Panc1 (cell line): ENCODE data around the gene ATP6V0B. TPM values are rescaled to one million over a fixed set of nuclear protein-coding genes. Genes with fewer than 3 reads are reported as not detected.
A peak's percentile ranks its signal among the peaks of the same experiment; 100 is the strongest.

Source experiments
- ATAC-seq: fragments of 200-7000 bp; cut with Tn5 transposase; 2 replicates; pipeline ENCODE4 v1.9.1; 2020; ENCODE audit warnings: mild to moderate bottlenecking, moderate library complexity
- BruUV-seq: library from RNA; stranded (reverse); fragments of 400-500 nt; replicated peaks from 2 replicates; lab custom pipeline; 2021; lab: Mats Ljungman, UMichigan
- CTCF ChIA-PET: fragments of 300-600 bp; sonication (Branson Sonifier 250); formaldehyde crosslinking; loops from one replicate; lab custom pipeline; 2022; ENCODE audit warnings: antibody characterized with exemption; lab: Charles Lee
- POLR2A ChIA-PET: fragments of 300-600 bp; sonication (Branson Sonifier 250); formaldehyde crosslinking; loops from one replicate; lab custom pipeline; 2022; ENCODE audit warnings: antibody characterized with exemption; lab: Charles Lee
- DNase-seq: peaks from one replicate; pipeline ENCODE4 v3.0.0-alpha.2; 2010; ENCODE audit warnings: low read depth, low spot score
- H3K27ac ChIP-seq: 2 replicates; pipeline ENCODE4 v1.5.1; 2011; ENCODE audit warnings: mild to moderate bottlenecking, low read length, inconsistent platforms
- H3K27me3 ChIP-seq: fragments of 200-500 bp; sonication (Bioruptor generic); 2 replicates; pipeline ENCODE4 v1.6.0; 2014; ENCODE audit warnings: low read length, inconsistent platforms; ENCODE audit not compliant: control insufficient read depth, insufficient read depth
- H3K36me3 ChIP-seq: fragments of 200-500 bp; sonication (Bioruptor generic); 2 replicates; pipeline ENCODE4 v1.5.1; 2014; ENCODE audit warnings: inconsistent platforms, mild to moderate bottlenecking, low read length, moderate library complexity; ENCODE audit not compliant: control insufficient read depth, insufficient read depth
- H3K4me1 ChIP-seq: 2 replicates; pipeline ENCODE4 v1.5.1; 2011; ENCODE audit warnings: inconsistent platforms, mild to moderate bottlenecking, low read length, moderate library complexity; ENCODE audit not compliant: control insufficient read depth, insufficient read depth
- H3K4me3 ChIP-seq, 2 experiments: 2 replicates each; pipeline ENCODE4 v1.5.1; 2011 to 2012; ENCODE audit warnings: low read depth in 2 of 2, low read length in 2 of 2, mild to moderate bottlenecking in 2 of 2, inconsistent platforms in 1 of 2, moderate library complexity in 1 of 2
- H3K9me3 ChIP-seq: fragments of 200-500 bp; sonication (Bioruptor generic); 2 replicates; pipeline ENCODE4 v1.5.1; 2014; ENCODE audit warnings: low read depth, mild to moderate bottlenecking, inconsistent platforms, low read length, moderate library complexity; ENCODE audit not compliant: control insufficient read depth, insufficient read depth
- CTCF ChIP-seq: fragments of 450-650 bp; IDR thresholded peaks from 2 replicates; pipeline ENCODE4 v1.5.1; 2017; ENCODE audit warnings: mild to moderate bottlenecking
- POLR2AphosphoS5 ChIP-seq: IDR thresholded peaks from 2 replicates; pipeline ENCODE4 v1.6.1; 2012; ENCODE audit warnings: mild to moderate bottlenecking, low read depth, low read length, moderate library complexity
- REST ChIP-seq, 2 experiments: IDR thresholded peaks; 2 replicates each; pipeline ENCODE4 v1.6.1; 2011 to 2012; ENCODE audit warnings: low read depth in 2 of 2, control low read depth in 1 of 2, low read length in 1 of 2, mild to moderate bottlenecking in 1 of 2, moderate library complexity in 1 of 2; ENCODE audit not compliant: insufficient read depth in 1 of 2
- SIN3A ChIP-seq: IDR thresholded peaks from 2 replicates; pipeline ENCODE4 v1.6.1; 2012; ENCODE audit warnings: low read depth, mild to moderate bottlenecking, low read length, moderate library complexity, borderline replicate concordance; ENCODE audit not compliant: insufficient read depth
- TCF7L2 ChIP-seq: IDR thresholded peaks from 2 replicates; pipeline ENCODE4 v1.6.1; 2011; ENCODE audit warnings: mild to moderate bottlenecking, low read depth, low read length, inconsistent platforms
- in situ Hi-C: cut with HindIII; loops from 2 replicates; pipeline ENCODE4 v1.10.0; 2016; ENCODE audit warnings: low sequenced_read_pairs, low pct_unique_long_range_greater_than_20kb
- intact Hi-C: fragments of 100-400 bp; cut with micrococcal nuclease; formaldehyde crosslinking; loops from one replicate; pipeline ENCODE4 v1.10.0; 2022; ENCODE audit not compliant: unreplicated experiment
- total RNA-seq: library from RNA; stranded (reverse); gene quantifications from one replicate; pipeline ENCODE4 v1.2.1, GENCODE V29; 2021; ENCODE audit not compliant: unreplicated experiment

ATP6V0B gene
- total RNA-seq, 1 experiment from 2014 or later = 134 TPM

GRCh38 chr1:44024903-44025525 lies 50.3 kb downstream of the ATP6V0B start:
- H3K9me3 ChIP-seq = no peaks in the 10 kb centered on the region
- intact Hi-C loops = no loop called here
- TF ChIP-seq REST (IDR thresholded peaks at IDR 0.05; ENCODE audit: insufficient read depth in 1 of 2, low read depth in 2 of 2, low read length in 1 of 2) = no peak
- TF ChIP-seq TCF7L2 = no peak
- no peak for TF ChIP-seq POLR2AphosphoS5
- no peak for TF ChIP-seq CTCF
- TF ChIP-seq SIN3A = no peak
- in situ Hi-C loops = no loop called here
- POLR2A ChIA-PET = no interaction called here
- H3K4me3 ChIP-seq = no peak overlapping the region
- no peak overlapping the region for H3K27ac ChIP-seq
- CTCF ChIA-PET = no interaction called here
- H3K27me3 ChIP-seq = no peaks in the 10 kb centered on the region
- DNase-seq (no peak), ATAC-seq (peak; percentile 40)
- peaks cover 18% of the 10 kb centered on the region for H3K4me1 ChIP-seq
- no peaks in the 10 kb centered on the region for H3K36me3 ChIP-seq
- no TSS peak for BruUV-seq

GRCh38 chr1:44025816-44026215 lies 51.1 kb downstream of the ATP6V0B start:
- no peaks in the 10 kb centered on the region for H3K27me3 ChIP-seq
- no peak for ATAC-seq
- H3K4me1 ChIP-seq = peaks cover 18% of the 10 kb centered on the region
- no peak overlapping the region for H3K27ac ChIP-seq
- ChIA-PET POLR2A (no interaction called here), CTCF (no interaction called here)
- in situ Hi-C loops (no loop called here), intact Hi-C loops (no loop called here)
- DNase-seq = no peak
- TF ChIP-seq REST (IDR thresholded peaks at IDR 0.05; ENCODE audit: insufficient read depth in 1 of 2, low read depth in 2 of 2, low read length in 1 of 2) (no peak), TCF7L2 (no peak), POLR2AphosphoS5 (no peak), SIN3A (no peak)
- BruUV-seq = no TSS peak
- no peaks in the 10 kb centered on the region; the same call in 1 of the 2 replicates for H3K36me3 ChIP-seq
- H3K9me3 ChIP-seq = no peaks in the 10 kb centered on the region
- no peak overlapping the region for H3K4me3 ChIP-seq
